GM12801 (cell line): ENCODE results near the gene SOS1.

Experiments used
- TF ChIP-seq, protein P1 (sequence below): IDR thresholded peaks from one replicate; pipeline ENCODE4 v1.5.1; 2011; ENCODE audit warnings: control low read depth; ENCODE audit not compliant: insufficient read length; ENCODE audit errors: extremely low read depth

The SOS1 gene

DNA sequence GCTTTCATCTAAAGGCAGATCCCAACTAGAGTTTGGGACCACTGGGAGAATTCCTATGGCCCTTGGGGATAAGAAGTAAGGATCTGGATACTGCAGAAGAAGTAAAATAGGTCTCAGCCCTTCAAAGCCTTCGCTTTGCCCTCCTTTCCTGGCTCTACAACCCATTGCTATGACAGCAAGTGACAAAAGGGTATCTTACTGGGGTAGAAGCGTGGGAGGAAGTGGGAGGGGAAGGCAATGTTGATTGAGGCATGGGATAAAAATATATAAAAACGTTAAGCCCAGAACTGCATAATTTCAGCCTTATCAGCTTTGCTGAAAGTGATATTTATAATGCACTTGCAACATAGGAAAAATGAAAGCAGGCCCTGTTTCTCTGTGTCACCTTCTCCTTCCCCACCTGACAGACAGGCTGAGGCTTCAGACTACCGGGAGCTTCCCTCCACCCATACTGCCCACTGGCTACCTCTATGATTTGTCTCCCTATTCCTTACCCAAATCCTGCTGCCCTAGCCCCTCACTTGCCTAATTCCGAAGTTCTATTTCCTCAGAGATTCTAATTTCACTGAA lies 14.9 kb upstream of the SOS1 start:
- TF ChIP-seq, protein P1, sequence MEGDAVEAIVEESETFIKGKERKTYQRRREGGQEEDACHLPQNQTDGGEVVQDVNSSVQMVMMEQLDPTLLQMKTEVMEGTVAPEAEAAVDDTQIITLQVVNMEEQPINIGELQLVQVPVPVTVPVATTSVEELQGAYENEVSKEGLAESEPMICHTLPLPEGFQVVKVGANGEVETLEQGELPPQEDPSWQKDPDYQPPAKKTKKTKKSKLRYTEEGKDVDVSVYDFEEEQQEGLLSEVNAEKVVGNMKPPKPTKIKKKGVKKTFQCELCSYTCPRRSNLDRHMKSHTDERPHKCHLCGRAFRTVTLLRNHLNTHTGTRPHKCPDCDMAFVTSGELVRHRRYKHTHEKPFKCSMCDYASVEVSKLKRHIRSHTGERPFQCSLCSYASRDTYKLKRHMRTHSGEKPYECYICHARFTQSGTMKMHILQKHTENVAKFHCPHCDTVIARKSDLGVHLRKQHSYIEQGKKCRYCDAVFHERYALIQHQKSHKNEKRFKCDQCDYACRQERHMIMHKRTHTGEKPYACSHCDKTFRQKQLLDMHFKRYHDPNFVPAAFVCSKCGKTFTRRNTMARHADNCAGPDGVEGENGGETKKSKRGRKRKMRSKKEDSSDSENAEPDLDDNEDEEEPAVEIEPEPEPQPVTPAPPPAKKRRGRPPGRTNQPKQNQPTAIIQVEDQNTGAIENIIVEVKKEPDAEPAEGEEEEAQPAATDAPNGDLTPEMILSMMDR: no peak

DNA sequence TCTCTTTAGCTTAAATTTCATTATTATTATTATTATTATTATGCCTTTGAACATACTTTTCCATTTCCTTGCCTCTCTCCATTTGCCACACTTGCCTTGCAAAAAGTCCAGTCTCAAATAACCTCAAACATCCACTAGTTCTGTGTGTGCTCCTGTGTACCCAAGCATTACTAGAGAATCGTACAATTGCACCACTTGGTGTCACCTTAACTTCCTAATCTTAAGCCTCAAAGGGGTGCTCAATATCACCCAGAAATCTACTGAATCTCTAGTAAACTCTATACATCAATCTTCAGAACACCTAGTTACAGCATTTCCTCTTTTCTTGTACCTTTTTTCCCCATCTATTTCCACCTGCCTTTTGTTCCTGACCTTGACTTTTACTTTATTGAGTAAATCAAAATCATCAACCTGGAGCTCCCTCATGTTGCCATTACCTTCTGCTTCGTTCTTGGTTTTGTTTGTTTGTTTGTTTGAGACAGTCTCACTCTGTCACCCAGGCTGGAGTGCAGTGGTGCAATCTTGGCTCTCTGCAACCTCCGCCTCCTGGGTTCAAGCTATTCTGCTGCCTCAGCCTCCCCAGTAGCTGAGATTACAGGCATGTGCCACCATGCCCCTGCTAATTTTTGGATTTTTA lies 12.5 kb upstream of the SOS1 start:
- TF ChIP-seq, protein P1: no peak

DNA sequence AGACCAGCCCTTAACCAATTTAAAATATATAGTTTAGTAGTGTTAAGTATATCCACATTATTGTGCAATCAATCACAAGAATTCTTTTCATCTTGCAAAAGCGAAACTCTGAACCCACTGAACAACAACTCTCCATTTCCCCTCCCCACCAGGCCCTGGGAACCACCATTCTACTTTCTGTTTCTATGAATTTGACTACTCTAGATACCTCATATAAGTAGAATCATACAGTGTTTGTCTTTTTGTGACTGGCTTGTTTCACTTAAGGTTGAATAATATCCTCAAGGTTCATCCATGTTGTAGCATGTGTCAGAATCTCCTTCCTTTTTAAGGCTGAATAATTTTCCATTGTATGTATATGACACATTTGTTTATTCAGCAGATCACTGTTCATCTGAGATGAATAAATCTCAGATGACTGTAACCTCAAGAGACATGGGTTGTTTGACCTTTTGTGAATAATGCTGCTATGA lies 8.1 kb upstream of the SOS1 start:
- TF ChIP-seq, protein P1: no peak

DNA sequence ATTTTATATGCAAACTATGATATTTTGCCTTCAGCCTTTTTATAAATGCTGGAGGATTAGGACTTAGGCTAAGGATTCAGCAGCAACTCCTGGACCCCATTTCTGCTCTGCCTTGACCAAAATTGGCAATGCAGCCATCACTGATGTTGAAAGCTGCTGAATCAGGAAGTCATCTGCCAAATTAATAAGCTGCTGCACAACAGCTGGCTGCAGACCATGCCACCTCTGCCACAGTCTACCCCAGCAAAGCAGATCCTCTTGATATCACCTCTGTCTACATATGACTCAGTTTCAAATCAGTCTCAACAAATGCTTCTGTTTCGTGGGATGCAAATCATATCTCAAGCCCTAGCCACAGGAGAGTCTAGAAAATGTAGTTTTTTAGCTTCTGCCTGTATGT lies 7.1 kb upstream of the SOS1 start:
- TF ChIP-seq, protein P1: no peak

DNA sequence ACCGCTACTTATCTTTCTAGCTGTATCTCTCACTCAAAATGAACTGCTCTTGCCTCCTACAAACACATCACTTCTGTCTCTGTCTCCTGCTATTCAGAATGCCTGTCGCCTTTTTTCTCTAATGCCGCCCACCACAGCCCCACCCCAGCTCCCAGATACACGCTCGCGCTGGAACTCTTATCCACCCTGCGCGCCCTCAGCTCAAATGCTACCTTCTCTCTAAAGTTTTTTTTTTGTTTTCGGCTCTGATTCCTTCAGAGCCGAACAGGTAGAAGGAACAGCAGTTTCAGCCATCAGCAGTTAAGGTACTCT lies 3.9 kb upstream of the SOS1 start:
- TF ChIP-seq, protein P1: no peak

DNA sequence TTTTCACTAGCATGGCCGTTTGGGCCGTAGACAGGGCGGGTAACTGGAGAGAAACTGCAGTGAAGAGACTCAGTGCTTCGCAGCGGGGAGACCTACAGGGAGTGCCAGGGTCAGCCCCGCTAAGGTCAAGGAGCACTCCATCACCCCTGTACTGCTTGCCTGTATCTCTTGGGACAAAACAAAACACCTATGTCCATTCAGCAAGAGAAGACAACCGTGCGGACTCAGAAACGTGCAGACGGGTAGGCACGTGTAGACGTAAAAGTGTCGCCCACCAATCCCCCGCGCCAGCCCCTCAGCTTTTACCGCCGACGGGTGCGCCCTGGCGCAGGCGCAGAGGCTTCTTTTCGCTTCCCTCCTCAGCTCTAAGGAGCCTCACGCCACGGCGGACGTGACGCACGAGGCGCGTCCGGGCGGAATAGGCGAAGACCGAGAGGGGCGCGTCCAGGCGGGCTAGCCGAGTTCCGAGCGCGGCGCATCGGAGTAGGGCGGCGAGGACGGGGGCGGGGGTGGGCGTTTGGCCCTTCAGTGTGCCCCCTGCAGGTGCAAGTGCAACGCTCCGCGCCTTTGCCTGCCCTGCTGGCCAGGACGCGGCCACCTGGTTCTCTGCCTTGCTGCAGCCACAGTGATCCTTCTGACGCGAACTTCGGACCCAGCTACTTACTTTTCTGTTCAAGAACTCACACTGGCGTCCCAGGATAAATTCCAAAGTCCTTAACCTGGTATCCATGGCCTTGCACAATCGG lies 3.3 kb upstream of the SOS1 start:
- TF ChIP-seq, protein P1: no peak

DNA sequence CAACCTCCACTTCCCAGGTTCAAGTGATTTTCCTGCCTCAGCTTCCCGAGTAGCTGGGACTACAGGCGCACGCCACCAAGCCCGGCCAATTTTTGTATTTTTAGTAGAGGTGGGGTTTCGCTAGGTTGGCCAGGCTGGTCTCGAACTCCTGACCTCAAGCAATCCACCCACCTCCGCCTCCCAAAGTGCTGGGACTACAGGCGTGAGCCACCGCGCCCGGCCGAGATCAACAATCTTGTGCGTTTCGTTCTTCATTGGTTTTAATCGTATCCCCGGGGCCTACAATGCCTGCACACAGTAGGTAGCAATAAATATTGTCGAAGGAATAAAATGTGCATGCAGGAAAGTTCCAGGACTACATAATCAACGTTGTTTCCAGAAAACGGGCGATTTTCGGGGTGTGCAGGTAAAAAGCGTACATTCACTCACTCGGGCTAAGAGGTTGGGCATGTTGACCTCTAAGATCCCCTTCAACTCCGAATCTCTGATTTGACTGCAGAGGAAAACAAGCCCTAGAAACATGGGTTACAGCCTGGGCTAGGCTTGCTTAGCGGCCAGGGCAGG lies 2.7 kb upstream of the SOS1 start:
- TF ChIP-seq, protein P1: no peak
